DND-41 (cell line): ENCODE results near the gene IFIT1B.
"Not testable (repeated sequence)": the region's sequence is repeated elsewhere in the genome, so short reads cannot be mapped to it uniquely, and the experiment has no call there.

ENCODE experiments used
- EZH2 ChIP-seq: IDR thresholded peaks from 3 replicates; pipeline ENCODE4 v1.6.1; 2012; ENCODE audit warnings: borderline replicate concordance, low read depth, mild to moderate bottlenecking, moderate library complexity, low read length, inconsistent platforms; ENCODE audit not compliant: severe bottlenecking
- TF ChIP-seq, protein P1 (sequence below): IDR thresholded peaks from 2 replicates; pipeline ENCODE4 v1.5.1; 2012; ENCODE audit warnings: borderline replicate concordance, low read length, moderate library complexity, mild to moderate bottlenecking; ENCODE audit not compliant: poor library complexity, severe bottlenecking; ENCODE audit errors: extremely low read depth

DNA sequence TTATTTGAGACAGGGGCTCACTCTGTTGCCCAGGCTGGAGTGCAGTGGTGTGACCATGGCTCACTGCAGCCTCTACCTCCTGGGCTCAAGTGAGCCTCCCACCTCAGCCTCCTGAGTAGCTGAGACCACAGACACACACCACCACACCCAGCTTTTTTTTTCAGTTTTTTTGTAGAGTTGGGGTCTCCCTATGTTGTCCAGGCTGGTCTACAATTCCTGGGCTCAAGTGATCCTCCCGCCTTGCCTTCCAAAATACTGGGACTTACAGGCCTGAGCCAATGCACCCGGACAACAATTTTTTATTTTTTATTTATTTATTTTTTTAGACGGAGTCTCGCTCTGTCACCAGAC, 13.3 kb downstream of the IFIT1B start:
- TF ChIP-seq, protein P1, sequence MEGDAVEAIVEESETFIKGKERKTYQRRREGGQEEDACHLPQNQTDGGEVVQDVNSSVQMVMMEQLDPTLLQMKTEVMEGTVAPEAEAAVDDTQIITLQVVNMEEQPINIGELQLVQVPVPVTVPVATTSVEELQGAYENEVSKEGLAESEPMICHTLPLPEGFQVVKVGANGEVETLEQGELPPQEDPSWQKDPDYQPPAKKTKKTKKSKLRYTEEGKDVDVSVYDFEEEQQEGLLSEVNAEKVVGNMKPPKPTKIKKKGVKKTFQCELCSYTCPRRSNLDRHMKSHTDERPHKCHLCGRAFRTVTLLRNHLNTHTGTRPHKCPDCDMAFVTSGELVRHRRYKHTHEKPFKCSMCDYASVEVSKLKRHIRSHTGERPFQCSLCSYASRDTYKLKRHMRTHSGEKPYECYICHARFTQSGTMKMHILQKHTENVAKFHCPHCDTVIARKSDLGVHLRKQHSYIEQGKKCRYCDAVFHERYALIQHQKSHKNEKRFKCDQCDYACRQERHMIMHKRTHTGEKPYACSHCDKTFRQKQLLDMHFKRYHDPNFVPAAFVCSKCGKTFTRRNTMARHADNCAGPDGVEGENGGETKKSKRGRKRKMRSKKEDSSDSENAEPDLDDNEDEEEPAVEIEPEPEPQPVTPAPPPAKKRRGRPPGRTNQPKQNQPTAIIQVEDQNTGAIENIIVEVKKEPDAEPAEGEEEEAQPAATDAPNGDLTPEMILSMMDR: not testable (repeated sequence)
- TF ChIP-seq EZH2: not testable (repeated sequence)
